HK-2 (cell line): ENCODE results near the gene ARHGEF40.

Experiments
- DNase-seq: peaks from one replicate; pipeline ENCODE4 v3.0.0-alpha.2; 2018; ENCODE audit not compliant: unreplicated experiment

ARHGEF40 gene

GRCh38 chr14:21059842-21060613 is 10.1 kb upstream of the ARHGEF40 start:
- DNase-seq: no peak

- DNase-seq: no peak
Measured at GRCh38 chr14:21060614-21061346, 9.3 kb upstream of the ARHGEF40 start.

- DNase-seq: no peak
Measured at GRCh38 chr14:21061347-21061668, 8.8 kb upstream of the ARHGEF40 start.

GRCh38 chr14:21063479-21063878 is 6.6 kb upstream of the ARHGEF40 start:
- no peak for DNase-seq

- DNase-seq: no peak
Measured at GRCh38 chr14:21066882-21067502, 3.1 kb upstream of the ARHGEF40 start.

GRCh38 chr14:21068521-21069387 is 1.4 kb upstream of the ARHGEF40 start:
- peak; percentile 59 for DNase-seq

GRCh38 chr14:21069388-21070082 is 569 bp upstream of the ARHGEF40 start:
- DNase-seq: no peak

- peak; percentile 65 for DNase-seq
Measured at GRCh38 chr14:21070610-21071224, 613 bp downstream of the ARHGEF40 start.

- peak; percentile 84 for DNase-seq
Measured at GRCh38 chr14:21071225-21072030, 1.3 kb downstream of the ARHGEF40 start.

- DNase-seq: no peak
Measured at GRCh38 chr14:21072031-21072473, 1.9 kb downstream of the ARHGEF40 start.

GRCh38 chr14:21072781-21073339 is 2.8 kb downstream of the ARHGEF40 start:
- DNase-seq: no peak

GRCh38 chr14:21073921-21074320 is 3.8 kb downstream of the ARHGEF40 start:
- no peak for DNase-seq

GRCh38 chr14:21074398-21075272 is 4.5 kb downstream of the ARHGEF40 start:
- DNase-seq: no peak

- no peak for DNase-seq
Measured at GRCh38 chr14:21075719-21076437, 5.8 kb downstream of the ARHGEF40 start.

- DNase-seq: no peak
Measured at GRCh38 chr14:21077672-21078071, 7.6 kb downstream of the ARHGEF40 start.

- DNase-seq: no peak
Measured at GRCh38 chr14:21078287-21078686, 8.2 kb downstream of the ARHGEF40 start.

- no peak for DNase-seq
Measured at GRCh38 chr14:21078726-21079125, 8.6 kb downstream of the ARHGEF40 start.
